MV-4-11 (cell line): ENCODE data around the gene ZNF563.

Experiments
- DNase-seq: peaks from one replicate; lab custom pipeline; 2025; lab: John Stamatoyannopoulos, UW

Gene ZNF563

DNA sequence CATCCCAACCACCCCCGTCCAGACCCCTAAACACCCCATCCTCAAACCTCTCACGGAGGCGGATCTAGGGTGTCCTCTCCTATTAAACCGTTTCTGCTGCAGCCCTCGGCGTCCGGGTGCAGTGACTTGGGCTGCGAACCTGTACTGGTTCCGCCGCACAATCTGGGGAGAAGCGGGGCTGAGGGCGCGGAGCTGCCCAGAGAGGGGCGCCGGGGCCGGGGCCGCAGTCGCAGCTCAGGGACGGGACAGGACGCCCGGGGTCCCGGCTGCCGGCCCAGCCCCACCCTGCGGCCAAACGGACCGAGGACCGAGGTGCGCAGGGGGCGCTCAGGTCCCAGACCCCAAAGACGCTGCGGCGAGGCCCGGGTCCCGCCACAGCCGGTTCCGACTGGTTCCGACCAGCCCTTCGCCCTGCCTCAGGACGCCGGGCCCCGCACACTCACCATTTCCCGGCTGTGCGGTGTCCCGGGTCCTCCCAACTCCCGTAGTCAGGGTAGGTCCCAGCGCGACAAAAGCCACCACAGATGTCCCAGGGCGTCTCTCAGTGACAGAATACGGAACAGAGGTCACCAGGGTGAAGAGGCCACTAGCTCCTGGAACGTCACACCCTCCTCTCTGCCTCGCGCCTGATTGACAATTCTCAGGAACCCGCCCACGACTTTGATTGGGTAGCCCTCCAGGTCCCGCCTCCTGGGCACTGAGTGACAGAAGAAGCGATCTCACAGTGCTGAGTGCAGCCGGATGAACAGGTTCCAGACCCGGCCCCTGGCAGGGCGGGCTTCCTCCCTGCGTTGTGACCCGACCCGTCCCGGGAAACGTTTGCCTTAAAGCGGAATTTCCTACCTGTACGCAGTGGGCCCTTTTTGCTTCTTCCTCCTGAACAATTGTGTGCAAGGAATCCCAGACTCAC is 38.9 kb downstream of the ZNF563 start, which contains the start of gene ZNF44:
Gene ZNF44, minus strand, starts transcription at position 635 of the 910 bp plus-strand sequence. Its CDS starts 189 bp downstream, at position 446.
- DNase-seq, result peak; percentile 100

DNA sequence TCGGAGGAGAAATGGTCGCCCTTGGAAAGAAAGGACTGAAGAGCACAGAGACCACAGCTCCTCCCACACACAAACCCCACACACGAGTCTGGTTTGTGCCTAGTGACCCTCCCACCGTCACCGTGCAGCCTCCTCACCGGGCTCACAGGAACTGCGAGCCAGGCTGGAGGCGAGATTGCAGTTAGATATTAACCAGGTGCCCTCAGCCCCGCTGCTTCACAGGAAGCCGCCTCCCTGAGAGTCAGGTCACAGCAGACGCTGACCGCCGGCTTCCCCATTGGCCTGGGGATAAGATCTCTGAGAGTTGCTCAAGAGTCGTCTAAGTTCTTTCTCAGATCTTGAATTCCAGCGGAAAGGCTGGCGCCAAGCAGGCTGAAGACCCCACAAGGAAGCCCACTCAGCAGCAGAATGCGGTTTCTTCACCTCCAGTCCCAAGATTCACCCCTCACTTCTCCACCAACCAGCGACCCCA is 39.6 kb downstream of the ZNF563 start:
- peak; percentile 80 for DNase-seq

DNA sequence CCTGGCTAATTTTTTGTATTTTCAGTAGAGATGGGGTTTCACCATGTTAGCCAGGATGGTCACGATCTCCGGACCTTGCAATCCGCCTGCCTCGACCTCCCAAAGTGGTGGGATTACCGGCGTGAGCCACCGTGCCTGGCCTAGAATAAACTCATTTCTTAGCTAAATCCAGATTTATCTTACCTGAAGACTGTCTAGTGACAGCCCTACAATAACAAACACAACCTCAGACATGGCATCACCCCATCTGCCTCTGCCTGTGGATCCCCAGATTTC is 43.7 kb downstream of the ZNF563 start:
- DNase-seq, result no peak

- no peak for DNase-seq
These were observed 45.4 kb downstream of the ZNF563 start for GRCh38 chr19:12287958-12288500.

DNA sequence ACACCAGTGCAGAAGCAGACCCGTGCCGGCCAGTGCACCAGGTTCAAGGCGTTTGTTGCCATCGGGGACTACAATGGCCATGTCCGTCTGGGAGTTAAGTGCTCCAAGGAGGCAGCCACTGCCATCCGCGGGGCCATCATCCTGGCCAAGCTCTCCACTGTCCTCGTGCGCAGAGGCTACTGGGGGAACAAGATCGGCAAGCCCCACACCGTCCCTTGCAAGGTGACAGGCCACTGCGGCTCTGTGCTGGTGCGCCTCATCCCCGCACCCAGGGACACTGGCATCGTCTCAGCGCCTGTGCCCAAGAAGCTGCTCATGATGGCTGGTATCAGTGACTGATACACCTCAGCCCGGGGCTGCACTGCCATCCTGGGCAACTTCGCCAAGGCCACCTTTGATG is 48.8 kb downstream of the ZNF563 start:
- DNase-seq, result no peak

GRCh38 chr19:12284226-12284625 is 49.2 kb downstream of the ZNF563 start:
- DNase-seq, result no peak

DNA sequence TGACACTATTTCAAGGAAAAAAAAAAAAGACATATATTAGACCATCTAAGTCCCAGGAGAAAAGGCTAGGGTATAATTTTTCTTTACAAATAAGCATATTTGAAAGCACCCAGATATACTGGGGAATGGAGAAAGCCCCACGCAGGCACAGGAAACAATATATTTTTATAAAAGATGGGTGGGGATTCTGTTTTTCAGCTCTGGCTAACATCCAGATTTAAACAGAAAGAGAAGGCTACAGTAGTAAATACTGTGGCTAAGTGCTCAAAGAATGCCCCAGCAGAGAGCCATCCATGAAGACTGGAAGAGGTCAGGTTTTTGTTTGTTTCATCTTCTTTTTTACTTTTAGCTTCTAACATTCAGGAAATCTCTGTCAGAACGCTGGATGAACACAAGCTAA is 54.7 kb downstream of the ZNF563 start:
- no peak for DNase-seq

DNA sequence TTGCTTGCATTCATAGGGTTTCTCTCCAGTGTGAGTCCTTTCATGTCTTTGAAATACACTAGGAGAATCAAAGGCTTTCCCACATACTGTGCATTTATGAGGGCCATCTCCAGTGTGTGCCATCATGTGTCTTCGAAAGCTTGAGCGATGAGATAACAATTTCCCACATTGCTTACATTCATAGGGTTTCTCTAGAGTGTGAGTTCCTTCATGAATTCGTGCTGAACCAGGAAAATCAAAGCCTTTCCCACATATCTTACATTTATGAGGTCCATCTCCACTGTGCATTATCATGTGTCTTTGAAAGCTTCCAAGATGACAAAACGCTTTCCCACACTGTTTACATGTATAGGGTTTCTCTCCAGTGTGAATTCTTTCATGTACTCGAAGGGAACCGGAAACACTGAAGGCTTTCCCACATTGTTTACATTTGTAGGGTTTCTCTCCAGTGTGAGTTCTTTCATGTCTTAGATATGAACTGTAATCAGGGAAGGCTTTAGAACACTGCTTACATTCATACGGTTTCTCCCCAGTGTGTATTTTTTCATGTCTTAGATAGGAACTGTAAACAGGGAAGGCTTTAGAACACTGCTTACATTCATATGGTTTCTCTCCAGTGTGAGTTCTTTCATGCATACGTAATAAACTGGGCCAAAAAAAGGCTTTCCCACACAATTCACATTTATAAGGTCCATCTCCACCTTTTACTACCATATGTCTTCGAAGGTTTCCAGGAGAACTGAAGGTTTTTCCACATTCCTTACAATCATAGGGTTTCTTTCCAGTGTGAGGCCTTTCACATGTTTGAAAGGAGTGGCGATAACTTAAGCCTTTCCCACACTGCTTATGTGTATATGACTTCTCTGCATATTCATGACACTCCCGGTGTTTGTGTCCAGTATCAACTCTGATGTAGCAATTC is 60.2 kb downstream of the ZNF563 start:
- no peak for DNase-seq

DNA sequence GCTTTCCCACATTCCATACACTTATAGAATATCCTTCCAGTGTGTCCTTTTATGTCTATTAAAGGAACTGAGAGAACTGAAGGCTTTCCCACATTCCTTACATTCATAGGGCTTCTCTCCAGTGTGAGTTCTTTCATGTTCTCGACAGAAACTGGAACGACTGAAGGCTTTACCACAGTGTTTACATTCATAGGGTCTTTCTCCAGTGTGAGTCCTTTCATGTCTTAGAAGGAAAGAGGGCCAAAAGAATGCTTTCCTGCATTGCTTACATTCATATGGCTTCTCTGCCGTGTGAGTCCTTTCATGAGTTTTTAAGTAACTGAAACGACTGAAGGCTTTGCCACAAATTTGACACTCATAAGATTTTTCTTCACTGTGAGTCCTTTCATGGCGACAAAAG is 61.0 kb downstream of the ZNF563 start:
- DNase-seq, result no peak

DNA sequence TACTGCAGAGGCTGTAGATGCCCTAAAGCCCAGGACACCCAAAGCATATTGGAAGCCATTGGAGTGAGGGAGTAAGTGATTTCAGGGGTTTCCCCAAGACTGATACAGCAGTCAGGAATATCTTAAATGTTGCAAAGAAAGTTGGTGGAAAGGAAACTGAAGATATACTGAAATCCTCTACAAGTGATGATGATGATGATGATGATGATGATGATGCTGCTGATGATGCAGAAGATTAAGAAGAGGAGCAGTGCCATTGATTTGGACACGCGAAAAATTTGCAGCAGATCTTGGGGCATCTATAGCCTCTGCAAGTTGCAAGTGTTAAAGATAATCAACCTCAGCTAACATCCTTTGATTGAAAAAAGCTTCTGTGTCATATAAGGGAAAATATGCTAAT is 62.6 kb downstream of the ZNF563 start:
- no peak for DNase-seq
